HG03439 (cell line): ENCODE results near the gene OR2T2.
"Not testable (repeated sequence)": the region's sequence is repeated elsewhere in the genome, so short reads cannot be mapped to it uniquely, and the experiment has no call there.

Experiments used
- ATAC-seq: cut with Tn5 transposase; IDR thresholded peaks from one replicate; pipeline ENCODE4 v1.9.1; 2021; ENCODE audit warnings: mild to moderate bottlenecking, moderate library complexity; ENCODE audit not compliant: unreplicated experiment

OR2T2 gene

GRCh38 chr1:248449821-248450465 lies 4.5 kb downstream of the OR2T2 start:
- not testable (repeated sequence) for ATAC-seq

DNA sequence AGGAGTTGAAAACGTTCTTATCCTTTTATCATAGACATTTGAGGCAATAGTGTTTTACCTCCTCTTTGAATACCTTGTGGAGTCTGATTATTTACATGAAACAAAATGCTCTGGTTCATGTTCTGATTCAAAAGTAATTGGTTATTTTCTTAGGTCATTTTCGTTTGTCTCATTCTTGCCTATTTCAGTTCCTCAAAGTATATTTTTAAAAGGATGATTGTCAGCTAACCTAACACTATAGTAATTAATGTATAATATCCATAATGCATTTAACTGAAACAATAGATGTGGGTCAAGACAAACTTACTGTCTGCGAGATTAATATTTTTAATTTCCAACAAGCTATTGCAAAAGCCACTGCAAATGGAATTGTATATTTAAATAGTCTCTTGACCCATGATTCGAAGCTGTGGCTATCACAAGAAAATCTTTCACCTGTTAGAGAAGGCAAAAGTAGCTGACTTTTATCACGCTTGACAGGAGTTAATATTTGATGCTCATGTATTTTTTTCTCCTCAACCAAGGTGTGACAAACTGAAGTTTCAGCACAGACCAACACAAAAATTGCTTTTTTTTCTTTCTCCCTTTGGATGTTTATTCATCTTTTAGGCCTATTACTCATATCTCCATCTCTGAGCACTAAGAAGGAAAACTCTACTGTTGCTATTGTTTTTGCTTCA lies 5.2 kb downstream of the OR2T2 start:
- ATAC-seq = peak; percentile 61

DNA sequence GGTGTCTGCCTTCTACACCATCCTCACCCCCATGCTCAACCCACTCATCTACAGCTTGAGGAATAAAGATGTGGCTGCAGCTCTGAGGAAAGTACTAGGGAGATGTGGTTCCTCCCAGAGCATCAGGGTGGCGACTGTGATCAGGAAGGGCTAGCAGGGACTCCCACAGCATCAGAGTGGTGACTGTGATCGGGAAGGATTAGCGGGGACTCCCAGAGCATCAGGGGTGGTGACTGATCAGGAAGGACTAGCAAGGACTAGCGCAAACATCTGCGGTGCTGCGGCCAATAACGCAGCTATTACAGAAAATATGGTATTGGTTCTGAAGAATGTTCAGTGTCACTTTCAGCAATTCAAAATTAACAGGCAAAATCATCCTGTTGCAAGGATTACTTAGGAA lies 8.2 kb downstream of the OR2T2 start:
- not testable (repeated sequence) for ATAC-seq

- not testable (repeated sequence) for ATAC-seq
Measured at GRCh38 chr1:248455045-248455444, 9.6 kb downstream of the OR2T2 start.

DNA sequence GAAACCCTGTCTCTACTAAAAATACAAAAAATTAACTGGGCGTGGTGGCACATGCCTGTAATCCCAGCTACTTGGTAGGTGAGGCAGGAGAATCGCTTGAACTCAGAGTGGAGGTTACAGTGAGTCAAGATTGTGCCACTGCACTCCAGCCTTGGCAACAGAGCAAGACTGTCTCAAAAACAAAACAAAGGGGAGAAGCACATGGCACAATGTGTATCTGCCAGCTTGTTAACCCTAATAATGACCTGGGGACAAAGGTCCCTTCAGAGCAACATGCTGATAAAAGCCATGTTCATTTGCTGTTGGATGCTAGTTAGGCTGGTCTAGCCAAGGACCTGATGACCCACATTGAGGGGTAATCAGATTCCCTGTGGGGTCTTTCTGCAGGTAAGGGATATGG lies 11.2 kb downstream of the OR2T2 start:
- not testable (repeated sequence) for ATAC-seq

DNA sequence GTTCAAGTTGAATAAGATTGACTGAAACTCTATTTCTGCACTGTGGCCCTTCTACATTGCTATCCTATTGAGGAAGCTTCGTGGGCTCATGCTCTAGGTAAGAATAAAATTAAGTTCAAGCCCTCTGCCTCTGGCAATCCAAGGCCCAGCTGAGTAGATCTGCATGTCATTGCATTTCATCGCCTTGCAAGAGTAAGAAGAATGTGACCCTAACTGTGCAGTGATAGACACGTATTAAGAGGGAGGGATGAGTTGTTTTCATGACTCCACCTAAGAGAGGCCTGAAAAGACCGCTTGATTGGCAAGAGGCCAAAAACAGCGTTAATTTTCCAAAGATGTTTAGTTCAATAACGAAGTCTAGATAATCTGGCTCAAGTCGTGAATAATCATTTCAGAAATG lies 13.7 kb downstream of the OR2T2 start:
- ATAC-seq = not testable (repeated sequence)

- ATAC-seq = no peak
Measured at GRCh38 chr1:248471154-248471553, 25.7 kb downstream of the OR2T2 start.

DNA sequence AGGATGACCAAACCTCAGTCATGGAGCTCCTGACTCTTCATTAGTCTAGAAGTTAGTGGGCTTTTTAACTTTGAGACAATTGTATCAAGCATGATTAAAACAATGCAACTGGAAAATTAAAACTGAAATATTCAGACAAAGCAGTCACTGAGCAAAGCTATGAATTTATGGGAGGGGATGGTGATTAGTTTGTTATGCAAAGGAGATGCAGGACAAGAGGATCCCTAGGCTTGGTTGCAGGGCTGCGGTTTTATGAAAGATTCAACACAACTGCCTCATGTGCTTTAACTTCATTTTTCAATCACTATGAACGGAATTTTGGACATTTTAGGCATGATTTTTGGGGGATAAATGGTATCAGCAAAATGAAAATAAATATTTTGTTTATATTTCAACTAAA lies 26.7 kb downstream of the OR2T2 start:
- not testable (repeated sequence) for ATAC-seq

DNA sequence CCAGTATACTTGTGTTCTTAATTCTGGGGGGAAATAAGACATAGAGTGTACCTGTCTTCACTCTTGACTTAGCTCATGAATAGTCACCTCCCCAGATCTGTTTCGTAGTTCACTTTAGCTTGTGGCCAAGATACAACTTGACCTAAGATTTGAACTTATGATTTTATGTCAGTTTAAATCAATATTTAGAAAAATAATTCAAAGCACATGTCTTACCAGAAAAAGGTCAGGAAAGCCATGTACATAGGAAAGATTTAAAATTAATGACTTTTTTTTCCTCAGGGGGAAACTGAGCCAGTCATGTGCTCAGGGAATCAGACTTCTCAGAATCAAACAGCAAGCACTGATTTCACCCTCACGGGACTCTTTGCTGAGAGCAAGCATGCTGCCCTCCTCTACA lies 27.6 kb downstream of the OR2T2 start, which contains the start of gene OR2T3:
Gene OR2T3, plus strand, starts transcription at position 301 of the 400 bp plus-strand sequence. Its CDS starts 0 bp downstream, at position 301.
- ATAC-seq = not testable (repeated sequence)

DNA sequence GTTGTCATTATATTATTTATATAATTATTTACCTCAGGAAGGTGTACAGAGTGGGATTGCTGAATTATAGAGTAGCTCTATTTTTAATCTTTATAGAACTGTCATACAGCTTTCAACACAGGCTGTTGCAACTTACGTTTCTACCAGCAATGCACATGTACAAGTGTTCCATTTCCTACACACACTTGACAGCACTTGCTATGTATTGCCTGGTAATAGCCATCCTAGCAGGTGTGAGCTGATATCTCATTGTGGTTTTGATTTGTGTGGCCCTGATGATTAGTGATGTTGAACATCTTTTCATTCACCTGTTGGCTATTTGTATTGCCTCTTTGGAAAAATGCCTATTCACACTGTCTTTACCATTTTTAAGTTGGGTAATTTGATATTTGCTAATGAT lies 30.2 kb downstream of the OR2T2 start:
- peak; percentile 91 for ATAC-seq

DNA sequence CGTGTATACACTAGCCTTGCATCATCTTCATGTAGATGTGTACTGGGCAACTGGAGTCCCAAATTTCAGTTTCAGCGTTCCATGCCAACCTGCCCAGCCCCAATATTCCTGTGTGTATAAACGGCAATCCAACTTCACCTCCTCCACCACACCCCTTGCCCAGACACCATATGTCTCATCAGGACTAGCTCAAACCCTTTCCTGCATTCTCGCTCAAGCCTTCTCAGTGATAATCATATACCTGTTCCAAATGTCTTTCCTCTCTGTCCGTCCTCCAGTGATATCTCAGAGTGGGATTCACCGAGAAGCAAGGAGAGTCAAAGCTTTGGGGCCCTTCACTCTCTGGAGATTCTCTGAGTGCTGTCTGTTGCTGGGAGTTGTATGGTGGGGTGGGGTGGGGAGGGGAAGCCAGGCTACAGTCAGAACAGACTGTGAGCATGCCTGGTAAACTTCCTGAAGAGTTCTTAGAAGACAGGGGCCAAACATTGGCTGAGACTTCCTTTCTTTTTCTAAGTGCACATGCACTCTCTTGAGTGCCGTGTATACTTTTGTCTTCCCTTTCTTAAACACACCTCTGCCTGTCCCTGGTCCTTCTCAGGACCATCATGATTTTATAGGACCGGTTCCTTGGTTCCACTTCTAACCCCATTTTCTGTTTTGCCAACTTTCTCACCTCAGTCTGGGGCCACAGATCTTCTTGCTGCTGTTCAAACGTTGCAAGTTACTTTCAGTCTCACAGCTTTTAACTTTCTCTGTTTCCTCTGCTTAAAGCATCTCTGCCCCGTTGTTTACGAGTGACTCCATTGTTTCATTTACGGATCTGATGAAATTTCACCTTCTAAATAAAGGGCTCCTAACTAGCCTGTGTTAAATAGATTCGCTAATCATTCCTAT lies 36.5 kb downstream of the OR2T2 start:
- ATAC-seq = peak; percentile 90

GRCh38 chr1:248488289-248488688 lies 42.9 kb downstream of the OR2T2 start, which contains the start of gene OR2T5:
Gene OR2T5, plus strand, starts transcription at chr1:248488589. Its CDS starts 0 bp downstream, at chr1:248488589.
- ATAC-seq = not testable (repeated sequence)

- ATAC-seq = not testable (repeated sequence)
Measured at GRCh38 chr1:248496661-248497060, 51.2 kb downstream of the OR2T2 start.

GRCh38 chr1:248500305-248501035 lies 55.0 kb downstream of the OR2T2 start:
- not testable (repeated sequence) for ATAC-seq
